ENCODE results near the gene CRYL1.

DNA sequence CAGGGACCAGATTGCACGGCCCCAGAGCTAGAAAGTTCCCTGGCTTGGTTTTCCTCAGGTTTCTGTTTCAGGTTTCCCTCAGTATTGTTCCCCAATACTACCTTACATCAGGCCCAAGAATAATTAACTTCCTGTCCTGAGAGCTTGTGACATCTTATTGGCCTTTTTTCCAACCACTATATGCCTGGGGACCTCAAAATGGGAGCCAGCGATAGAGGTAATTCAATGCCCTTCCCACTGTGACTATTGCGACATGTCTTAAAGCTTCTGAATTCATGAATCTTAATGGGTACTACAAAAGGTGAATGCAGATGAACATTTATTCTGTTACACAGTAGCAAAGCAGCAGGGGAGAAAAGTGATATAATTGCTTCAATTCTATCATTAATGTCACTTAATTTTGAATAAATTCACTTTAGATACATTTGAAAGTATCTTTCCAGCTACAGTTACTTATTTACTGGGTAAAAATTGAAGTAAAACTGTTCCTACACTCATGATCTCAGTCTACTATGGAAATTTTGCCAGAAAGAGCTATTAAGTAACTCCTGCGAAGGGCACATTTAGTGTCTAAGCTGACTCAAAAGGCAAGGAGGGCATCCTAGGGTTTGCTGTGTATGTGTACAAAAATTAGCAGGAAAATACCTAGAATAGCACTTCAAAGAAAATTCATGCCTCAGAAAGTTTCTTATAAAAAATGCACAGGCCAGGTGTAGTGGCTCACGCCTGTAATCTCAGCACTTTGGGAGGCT is 4.1 kb downstream of the CRYL1 start:
- TF ChIP-seq POLR2A (IDR thresholded peaks at IDR 0.05; ENCODE audit: low read depth, low read length) (no peak), TAF1 (IDR thresholded peaks at IDR 0.05; ENCODE audit: low read depth, low read length) (no peak), POLR2AphosphoS5 (IDR thresholded peaks at IDR 0.05; ENCODE audit: low read depth, low read length) (no peak)
